Neural progenitor cell (in vitro differentiated cells): ENCODE results near the gene ZNF48. TPM values are rescaled to one million over a fixed set of nuclear protein-coding genes. Genes with fewer than 3 reads are reported as not detected.

Experiments used
- DNase-seq: peaks from one replicate; pipeline ENCODE4 v3.0.0-alpha.2; 2016; ENCODE audit warnings: low spot score
- H2AFZ ChIP-seq: fragments of 200-600 bp; sonication (generic); replicated peaks from 2 replicates; pipeline ENCODE4 v1.6.1; 2016; ENCODE audit warnings: antibody characterized with exemption
- H3F3A ChIP-seq: fragments of 200-600 bp; sonication (generic); 2 replicates; pipeline ENCODE4 v1.6.1; 2016; ENCODE audit warnings: antibody characterized with exemption, low read depth
- H3K27ac ChIP-seq: fragments of 200-600 bp; sonication (generic); 2 replicates; pipeline ENCODE4 v1.5.1; 2016; ENCODE audit warnings: mild to moderate bottlenecking
- H3K27me3 ChIP-seq: fragments of 200-600 bp; sonication (generic); 2 replicates; pipeline ENCODE4 v1.6.1; 2016; ENCODE audit warnings: mild to moderate bottlenecking, moderate library complexity
- H3K36me3 ChIP-seq: fragments of 200-600 bp; sonication (generic); 2 replicates; pipeline ENCODE4 v1.5.1; 2016
- H3K4me1 ChIP-seq: fragments of 200-600 bp; sonication (generic); 2 replicates; pipeline ENCODE4 v1.6.1; 2016; ENCODE audit warnings: mixed run types
- H3K4me2 ChIP-seq: fragments of 200-600 bp; sonication (generic); 2 replicates; pipeline ENCODE4 v1.6.1; 2016
- H3K4me3 ChIP-seq: fragments of 200-600 bp; sonication (generic); 2 replicates; pipeline ENCODE4 v1.5.1; 2016
- H3K79me2 ChIP-seq: fragments of 200-600 bp; sonication (generic); 2 replicates; pipeline ENCODE4 v1.6.1; 2016; ENCODE audit warnings: low read depth
- H3K9ac ChIP-seq: fragments of 200-600 bp; sonication (generic); 2 replicates; pipeline ENCODE4 v1.6.1; 2016
- H3K9me3 ChIP-seq: fragments of 200-600 bp; sonication (generic); 2 replicates; pipeline ENCODE4 v1.5.1; 2016; ENCODE audit warnings: low read depth
- H4K20me1 ChIP-seq: fragments of 200-600 bp; sonication (generic); 2 replicates; pipeline ENCODE4 v1.6.1; 2016; ENCODE audit warnings: low read depth
- H3K27ac Mint-ChIP-seq: 3 replicates; pipeline ENCODE4 v1.8.0; 2021; ENCODE audit warnings: mixed read lengths
- H3K27me3 Mint-ChIP-seq: 2 replicates; pipeline ENCODE4 v1.8.0; 2022; ENCODE audit warnings: low read depth, mild to moderate bottlenecking, inconsistent platforms, moderate library complexity, mixed read lengths; ENCODE audit not compliant: insufficient read depth
- H3K36me3 Mint-ChIP-seq: 3 replicates; pipeline ENCODE4 v1.8.0; 2021; ENCODE audit warnings: mixed read lengths
- H3K4me1 Mint-ChIP-seq: 3 replicates; pipeline ENCODE4 v1.8.0; 2021; ENCODE audit warnings: mixed read lengths
- H3K4me3 Mint-ChIP-seq: 3 replicates; pipeline ENCODE4 v1.8.0; 2021; ENCODE audit warnings: mild to moderate bottlenecking, moderate library complexity, mixed read lengths
- H3K9me3 Mint-ChIP-seq: 3 replicates; pipeline ENCODE4 v1.8.0; 2020; ENCODE audit warnings: mixed read lengths
- CTCF ChIP-seq: fragments of 200-600 bp; sonication (generic); IDR thresholded peaks from 2 replicates; pipeline ENCODE4 v1.5.1; 2017; ENCODE audit warnings: antibody characterized with exemption, mild to moderate bottlenecking
- EZH2 ChIP-seq: fragments of 200-600 bp; sonication (generic); IDR thresholded peaks from 2 replicates; pipeline ENCODE4 v1.6.1; 2017; ENCODE audit warnings: antibody characterized with exemption, mild to moderate bottlenecking, moderate library complexity
- EZH2phosphoT487 ChIP-seq: fragments of 200-600 bp; sonication (generic); IDR thresholded peaks from 2 replicates; pipeline ENCODE4 v1.6.1; 2017; ENCODE audit warnings: antibody characterized with exemption
- total RNA-seq: library from RNA; depleted of rRNA; stranded (reverse); fragments of >200 nt; gene quantifications from 2 replicates; pipeline ENCODE4 v1.2.3, GENCODE V29; 2015; ENCODE audit warnings: low replicate concordance

Gene ZNF48
- total RNA-seq, 1 donor from 2014 or later: 39.3 TPM

- H3K4me2 ChIP-seq: peak overlapping the region; percentile 79
- H3K9me3 ChIP-seq: no peaks in the 10 kb centered on the region
- peaks cover 27% of the 10 kb centered on the region for H3F3A ChIP-seq
- peak overlapping the region; percentile 47 for H3K9ac ChIP-seq
- peaks cover 6% of the 10 kb centered on the region for H4K20me1 ChIP-seq
- no peaks in the 10 kb centered on the region for H3K36me3 ChIP-seq
- H3K4me1 Mint-ChIP-seq: peaks cover 33% of the 10 kb centered on the region
- TF ChIP-seq CTCF (no peak), EZH2phosphoT487 (no peak), EZH2 (no peak)
- peak overlapping the region; percentile 95 for H3K4me3 Mint-ChIP-seq
- H3K27me3 ChIP-seq: no peaks in the 10 kb centered on the region
- peak overlapping the region; percentile 60 for H3K27ac ChIP-seq
- no peak for DNase-seq
- H3K36me3 Mint-ChIP-seq: peaks cover 3% of the 10 kb centered on the region
- peaks cover 16% of the 10 kb centered on the region for H3K79me2 ChIP-seq
- H3K9me3 Mint-ChIP-seq: no peaks in the 10 kb centered on the region
- H2AFZ ChIP-seq: no peak overlapping the region
- H3K4me3 ChIP-seq: peak overlapping the region; percentile 62
- H3K4me1 ChIP-seq: peaks cover 19% of the 10 kb centered on the region
- no peaks in the 10 kb centered on the region for H3K27me3 Mint-ChIP-seq
- no peak overlapping the region for H3K27ac Mint-ChIP-seq
Measured at GRCh38 chr16:30379158-30379783, 15.9 kb upstream of the ZNF48 start.

- Histone ChIP-seq H3K4me1 (peaks cover 17% of the 10 kb centered on the region), H3K4me3 (no peak overlapping the region), H3K4me2 (peak overlapping the region; percentile 79), H2AFZ (no peak overlapping the region), H4K20me1 (peaks cover 6% of the 10 kb centered on the region), H3K79me2 (peaks cover 16% of the 10 kb centered on the region), H3K9ac (no peak overlapping the region), H3K9me3 (no peaks in the 10 kb centered on the region), H3F3A (peaks cover 27% of the 10 kb centered on the region), H3K36me3 (no peaks in the 10 kb centered on the region), H3K27ac (no peak overlapping the region), H3K27me3 (no peaks in the 10 kb centered on the region)
- Mint-ChIP-seq H3K27me3 (no peaks in the 10 kb centered on the region), H3K4me3 (peak overlapping the region; percentile 95), H3K9me3 (no peaks in the 10 kb centered on the region), H3K36me3 (peaks cover 3% of the 10 kb centered on the region), H3K4me1 (peaks cover 33% of the 10 kb centered on the region), H3K27ac (peak overlapping the region; percentile 85)
- no peak for TF ChIP-seq EZH2phosphoT487
- TF ChIP-seq CTCF: no peak
- TF ChIP-seq EZH2: no peak
- DNase-seq: no peak
Measured at GRCh38 chr16:30380072-30380802, 15.0 kb upstream of the ZNF48 start.

GRCh38 chr16:30380803-30381208 lies 14.4 kb upstream of the ZNF48 start:
- Mint-ChIP-seq H3K27ac (no peak overlapping the region), H3K4me3 (peak overlapping the region; percentile 73), H3K27me3 (peaks cover 2% of the 10 kb centered on the region), H3K4me1 (peaks cover 29% of the 10 kb centered on the region), H3K9me3 (no peaks in the 10 kb centered on the region), H3K36me3 (peaks cover 3% of the 10 kb centered on the region)
- no peaks in the 10 kb centered on the region for H3K36me3 ChIP-seq
- DNase-seq: no peak
- TF ChIP-seq EZH2phosphoT487 (no peak), CTCF (no peak), EZH2 (no peak)
- H3K4me2 ChIP-seq: no peak overlapping the region
- H3K27me3 ChIP-seq: no peaks in the 10 kb centered on the region
- H4K20me1 ChIP-seq: peaks cover 6% of the 10 kb centered on the region
- no peak overlapping the region for H2AFZ ChIP-seq
- no peaks in the 10 kb centered on the region for H3K9me3 ChIP-seq
- peaks cover 27% of the 10 kb centered on the region for H3F3A ChIP-seq
- H3K4me3 ChIP-seq: no peak overlapping the region
- peaks cover 16% of the 10 kb centered on the region for H3K79me2 ChIP-seq
- peaks cover 14% of the 10 kb centered on the region for H3K4me1 ChIP-seq
- H3K9ac ChIP-seq: no peak overlapping the region
- H3K27ac ChIP-seq: no peak overlapping the region
